ENCODE measurements around the gene POC1A. TPM values are rescaled to one million over a fixed set of nuclear protein-coding genes. Genes with fewer than 3 reads are reported as not detected.

Gene POC1A
- polyA plus RNA-seq, 1 donor (not counting 4 experiments of a cell fraction or from before 2014, with no cell fraction given), result 11.5 TPM

DNA sequence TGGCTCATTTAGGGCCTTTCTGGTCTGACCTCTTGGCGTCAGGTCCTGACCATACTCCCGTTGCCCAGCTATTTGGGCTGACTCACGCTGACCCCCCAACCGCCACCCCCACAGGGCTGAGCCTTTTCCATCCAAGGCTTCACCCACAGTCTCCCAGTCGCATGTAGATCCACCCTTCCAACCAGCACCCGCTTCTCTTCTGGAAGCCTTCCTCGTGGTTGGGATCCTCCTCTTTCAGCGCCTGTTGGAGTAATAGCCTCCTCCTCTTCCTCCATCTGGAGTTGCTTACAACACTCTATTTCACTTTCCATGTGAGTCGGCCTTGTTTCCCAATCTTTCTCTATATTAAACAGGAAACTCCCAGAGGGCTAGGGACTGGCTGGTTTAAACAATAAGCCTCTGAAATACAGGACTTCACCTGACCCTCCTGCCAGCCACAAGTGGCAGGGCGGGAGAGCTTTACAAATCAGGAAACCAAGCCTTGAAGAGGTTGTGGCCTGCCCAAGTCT, 41.7 kb upstream of the POC1A start:
- Histone ChIP-seq H3K9me1 (ENCODE audit: control insufficient read depth, extremely low read depth, insufficient read depth, low read length) (no peaks in the 10 kb centered on the region), H3K27me3 (ENCODE audit: control insufficient read depth, extremely low read depth, insufficient read depth, low read length) (no peaks in the 10 kb centered on the region), H3K4me1 (ENCODE audit: control insufficient read depth, extremely low read depth, insufficient read depth, low read length) (peaks cover 23% of the 10 kb centered on the region), H2AFZ (ENCODE audit: control insufficient read depth, low read length) (no peak overlapping the region), H3K4me3 (ENCODE audit: control insufficient read depth in 2 of 3, extremely low read depth in 1 of 3, insufficient read depth in 2 of 3, low read depth in 1 of 3, low read length in 3 of 3) (no peak overlapping the region), H3K9me3 (ENCODE audit: control insufficient read depth, low read depth, low read length) (no peaks in the 10 kb centered on the region), H3K27ac (ENCODE audit: control insufficient read depth, insufficient read depth, low read length) (no peak overlapping the region), H4K20me1 (ENCODE audit: control insufficient read depth, extremely low read depth, insufficient read depth, low read length) (no peaks in the 10 kb centered on the region), H3K79me2 (ENCODE audit: control insufficient read depth, insufficient read depth, low read length) (peaks cover 15% of the 10 kb centered on the region), H3K9ac (ENCODE audit: control insufficient read depth, extremely low read depth, insufficient read depth, low read length) (no peak overlapping the region), H3K4me2 (ENCODE audit: control insufficient read depth, extremely low read depth, insufficient read depth, low read depth, low read length) (no peak overlapping the region), H3K36me3 (ENCODE audit: control insufficient read depth in 2 of 2, extremely low read depth in 1 of 2, insufficient read depth in 2 of 2, low read length in 2 of 2) (peaks cover 0 to 8% of the 10 kb centered on the region in 2 experiments)
- no peak for TF ChIP-seq EZH2 (IDR thresholded peaks at IDR 0.05; ENCODE audit: low read length)
- TF ChIP-seq, protein P1, sequence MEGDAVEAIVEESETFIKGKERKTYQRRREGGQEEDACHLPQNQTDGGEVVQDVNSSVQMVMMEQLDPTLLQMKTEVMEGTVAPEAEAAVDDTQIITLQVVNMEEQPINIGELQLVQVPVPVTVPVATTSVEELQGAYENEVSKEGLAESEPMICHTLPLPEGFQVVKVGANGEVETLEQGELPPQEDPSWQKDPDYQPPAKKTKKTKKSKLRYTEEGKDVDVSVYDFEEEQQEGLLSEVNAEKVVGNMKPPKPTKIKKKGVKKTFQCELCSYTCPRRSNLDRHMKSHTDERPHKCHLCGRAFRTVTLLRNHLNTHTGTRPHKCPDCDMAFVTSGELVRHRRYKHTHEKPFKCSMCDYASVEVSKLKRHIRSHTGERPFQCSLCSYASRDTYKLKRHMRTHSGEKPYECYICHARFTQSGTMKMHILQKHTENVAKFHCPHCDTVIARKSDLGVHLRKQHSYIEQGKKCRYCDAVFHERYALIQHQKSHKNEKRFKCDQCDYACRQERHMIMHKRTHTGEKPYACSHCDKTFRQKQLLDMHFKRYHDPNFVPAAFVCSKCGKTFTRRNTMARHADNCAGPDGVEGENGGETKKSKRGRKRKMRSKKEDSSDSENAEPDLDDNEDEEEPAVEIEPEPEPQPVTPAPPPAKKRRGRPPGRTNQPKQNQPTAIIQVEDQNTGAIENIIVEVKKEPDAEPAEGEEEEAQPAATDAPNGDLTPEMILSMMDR (optimal IDR thresholded peaks at IDR 0.05 in 1 of 3, IDR thresholded peaks at IDR 0.05 in 1 of 3, conservative IDR thresholded peaks at IDR 0.05 in 1 of 3; ENCODE audit: extremely low read depth in 1 of 3, insufficient read depth in 2 of 3, low read length in 3 of 3), result no peak
- dilution Hi-C loops (cut with MboI; ENCODE audit: extremely low pct_ligation_motif_present, low sequenced_read_pairs), result no loop called here
- FAIRE-seq (no peak), DNase-seq (ENCODE audit: low read depth, low spot score) (no peak)

DNA sequence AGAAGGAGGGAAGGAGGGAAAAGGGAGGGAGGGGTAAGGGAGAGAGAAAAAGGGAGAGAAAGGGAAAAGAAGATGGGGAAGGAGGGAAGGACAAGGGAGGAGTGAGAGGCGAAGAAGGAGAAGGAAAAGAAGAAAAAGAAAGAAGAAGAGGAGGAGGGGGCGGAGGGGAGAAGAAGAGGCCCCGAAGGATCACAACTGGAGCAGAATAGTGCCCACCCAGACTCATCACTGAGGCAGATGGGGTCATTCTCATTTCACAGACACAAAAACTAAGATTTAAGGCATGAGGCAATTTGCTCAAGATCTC, 41.0 kb upstream of the POC1A start:
- no peaks in the 10 kb centered on the region for H4K20me1 ChIP-seq (ENCODE audit: control insufficient read depth, extremely low read depth, insufficient read depth, low read length)
- H3K9ac ChIP-seq (ENCODE audit: control insufficient read depth, extremely low read depth, insufficient read depth, low read length), result no peak overlapping the region
- no peak overlapping the region for H3K4me2 ChIP-seq (ENCODE audit: control insufficient read depth, extremely low read depth, insufficient read depth, low read depth, low read length)
- DNase-seq (ENCODE audit: low read depth, low spot score), result no peak
- H3K4me3 ChIP-seq (ENCODE audit: control insufficient read depth in 2 of 3, extremely low read depth in 1 of 3, insufficient read depth in 2 of 3, low read depth in 1 of 3, low read length in 3 of 3), result no peak overlapping the region
- no peaks in the 10 kb centered on the region for H3K27me3 ChIP-seq (ENCODE audit: control insufficient read depth, extremely low read depth, insufficient read depth, low read length)
- TF ChIP-seq EZH2 (IDR thresholded peaks at IDR 0.05; ENCODE audit: low read length), result no peak
- TF ChIP-seq, protein P1 (optimal IDR thresholded peaks at IDR 0.05 in 1 of 3, IDR thresholded peaks at IDR 0.05 in 1 of 3, conservative IDR thresholded peaks at IDR 0.05 in 1 of 3; ENCODE audit: extremely low read depth in 1 of 3, insufficient read depth in 2 of 3, low read length in 3 of 3), result no peak
- dilution Hi-C loops (cut with MboI; ENCODE audit: extremely low pct_ligation_motif_present, low sequenced_read_pairs), result no loop called here
- H3K9me3 ChIP-seq (ENCODE audit: control insufficient read depth, low read depth, low read length), result no peaks in the 10 kb centered on the region
- H2AFZ ChIP-seq (ENCODE audit: control insufficient read depth, low read length), result no peak overlapping the region
- H3K9me1 ChIP-seq (ENCODE audit: control insufficient read depth, extremely low read depth, insufficient read depth, low read length), result no peaks in the 10 kb centered on the region
- H3K4me1 ChIP-seq (ENCODE audit: control insufficient read depth, extremely low read depth, insufficient read depth, low read length), result peaks cover 21% of the 10 kb centered on the region
- FAIRE-seq, result no peak
- peaks cover 0 to 8% of the 10 kb centered on the region in 2 experiments for H3K36me3 ChIP-seq (ENCODE audit: control insufficient read depth in 2 of 2, extremely low read depth in 1 of 2, insufficient read depth in 2 of 2, low read length in 2 of 2)
- no peak overlapping the region for H3K27ac ChIP-seq (ENCODE audit: control insufficient read depth, insufficient read depth, low read length)
- peaks cover 15% of the 10 kb centered on the region for H3K79me2 ChIP-seq (ENCODE audit: control insufficient read depth, insufficient read depth, low read length)

All from keratinocyte (primary cell).